ENCODE measurements around the gene BRF1. TPM values are rescaled to one million over a fixed set of nuclear protein-coding genes. Genes with fewer than 3 reads are reported as not detected.

The BRF1 gene
- total and polyA plus RNA-seq, 2 of the 8 experiments (the other 6 are each of a cell fraction or from before 2014, with no cell fraction given) = 7.7 to 18.3 TPM

DNA sequence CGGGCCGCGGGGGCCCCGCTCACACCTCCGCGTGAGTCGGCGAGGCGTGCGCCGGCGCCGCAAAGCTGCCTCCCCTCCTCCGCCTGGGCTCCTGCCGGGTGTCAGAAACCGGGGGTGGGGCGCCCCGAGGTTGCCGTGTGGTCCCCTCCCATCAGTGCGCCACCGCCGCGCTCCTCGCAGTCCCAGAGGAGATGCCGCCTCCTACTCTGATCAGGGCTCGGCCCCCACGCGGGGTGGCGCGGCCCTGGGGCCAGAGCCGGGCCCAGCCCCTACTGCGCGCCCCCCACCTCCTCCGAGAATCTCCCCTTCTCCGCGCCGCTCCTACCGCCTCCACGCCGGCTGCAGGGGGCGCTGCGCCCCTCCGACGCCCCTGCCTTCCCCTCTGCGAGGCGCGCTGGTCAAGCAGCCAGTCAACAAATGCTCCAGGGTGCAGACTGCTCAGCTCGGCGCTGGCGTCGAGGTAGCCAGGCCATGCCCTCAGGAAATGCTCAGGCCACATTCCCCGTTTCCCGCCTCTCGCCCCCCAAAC is 131.8 kb downstream of the BRF1 start:
- no peaks in the 10 kb centered on the region for H3K36me3 ChIP-seq (ENCODE audit: control insufficient read depth in 2 of 4, insufficient read depth in 4 of 4, low read length in 3 of 4)
- H2BK20ac ChIP-seq (ENCODE audit: low read length) = no peak overlapping the region
- no peaks in the 10 kb centered on the region for H3K79me2 ChIP-seq (ENCODE audit: control insufficient read depth in 1 of 2, insufficient read depth in 2 of 2, low read length in 2 of 2)
- H3K79me1 ChIP-seq (ENCODE audit: low read depth, low read length) = peaks cover 2% of the 10 kb centered on the region; the same call in 1 of the 2 replicates
- H3K23ac ChIP-seq (ENCODE audit: insufficient read length) = no peak overlapping the region
- peaks cover 9 to 26% (median 18%) of the 10 kb centered on the region in 4 experiments for H3K27me3 ChIP-seq (replicated peaks in 1 of 4; ENCODE audit: control insufficient read depth in 3 of 4, extremely low read depth in 1 of 4, insufficient read depth in 3 of 4, low read length in 3 of 4)
- no peak overlapping the region for H3K56ac ChIP-seq (replicated peaks; ENCODE audit: insufficient read length, low read depth, low read length)
- peaks cover 0 to 6% (median 3%) of the 10 kb centered on the region in 4 experiments; a peak in 6 of 7 replicates for H3K4me1 ChIP-seq (replicated peaks in 1 of 4; ENCODE audit: control insufficient read depth in 3 of 4, insufficient read depth in 4 of 4, low read length in 3 of 4)
- no peak for FAIRE-seq
- no peak overlapping the region; the same call in 1 of the 2 replicates for H3K18ac ChIP-seq (ENCODE audit: extremely low read depth, low read length)
- peak overlapping the region; percentile 41 to 75 for H3K4me2 ChIP-seq (ENCODE audit: insufficient read depth in 1 of 2, low read depth in 2 of 2, low read length in 2 of 2)
- no peak overlapping the region for H2BK15ac ChIP-seq (ENCODE audit: low read length)
- no peak overlapping the region for H2AK5ac ChIP-seq (ENCODE audit: low read depth, low read length)
- H4K91ac ChIP-seq (replicated peaks; ENCODE audit: insufficient read length, low read length) = no peak overlapping the region
- H2BK12ac ChIP-seq (ENCODE audit: low read depth, low read length) = no peak overlapping the region
- H2BK120ac ChIP-seq (replicated peaks; ENCODE audit: low read depth, low read length) = no peak overlapping the region
- ChIA-PET CTCF (ENCODE audit: partially characterized antibody) (interaction anchor here (0.6 to 4.7 kb wide), 17 partner anchors 10 to 183 kb away, joined by 3 to 27 read pairs (median 4); partner anchors contain the start of genes CDCA4 and PACS2), POLR2A (ENCODE audit: partially characterized antibody) (interaction anchor here (1.2 to 1.9 kb wide), 3 partner anchors 9 to 31 kb away, joined by 3 to 6 read pairs (median 4); no protein-coding TSS in a partner anchor)
- H2BK5ac ChIP-seq (ENCODE audit: low read depth, low read length) = no peak overlapping the region
- peaks cover 4% of the 10 kb centered on the region; the same call in 1 of the 2 replicates for H3K23me2 ChIP-seq (ENCODE audit: low read depth, low read length)
- H4K5ac ChIP-seq (ENCODE audit: insufficient read length, low read depth, low read length) = no peak overlapping the region
- H3K4me3 ChIP-seq (ENCODE audit: extremely low read depth in 1 of 4, insufficient read depth in 2 of 4, low read depth in 3 of 4, low read length in 4 of 4) = peak overlapping the region; percentile 21 to 56 (median 26); a peak in 6 of 8 replicates
- H2AFZ ChIP-seq (ENCODE audit: low read length) = no peak overlapping the region
- H3K14ac ChIP-seq (ENCODE audit: insufficient read length) = no peak overlapping the region
- H3K9ac ChIP-seq (replicated peaks in 1 of 4; ENCODE audit: extremely low read depth in 1 of 4, low read depth in 3 of 4, low read length in 3 of 4) = no peak overlapping the region
- peak in 1 of 2 experiments; percentile 88 for DNase-seq (ENCODE audit: low read depth in 1 of 2, low spot score in 2 of 2)
- 23% methylated on average over 16 of the region's 54 CpGs; no CpG with 5 or more reads in 1 of the 2 experiments for WGBS, 2 experiments (ENCODE audit: extremely low coverage in 1 of 2, insufficient coverage in 1 of 2, insufficient read length in 1 of 2, insufficient replicate concordance in 2 of 2, low coverage in 1 of 2, low lambda C conversion rate in 2 of 2, missing lambda C conversion rate in 1 of 2)
- H4K8ac ChIP-seq (ENCODE audit: extremely low read depth, insufficient read depth, low read length) = 0 out of 2 replicates have a peak overlapping the region, but pooled peaks have one; percentile 5
- no peaks in the 10 kb centered on the region for H3K9me3 ChIP-seq (ENCODE audit: insufficient read depth in 2 of 2, low read depth in 1 of 2, low read length in 1 of 2)
- H3K4ac ChIP-seq (replicated peaks; ENCODE audit: insufficient read length, low read depth, low read length) = no peak overlapping the region
- H3K27ac ChIP-seq (ENCODE audit: low read depth, low read length) = no peak overlapping the region
- H4K20me1 ChIP-seq (replicated peaks in 1 of 2; ENCODE audit: control insufficient read depth in 1 of 2, insufficient read depth in 2 of 2, low read length in 2 of 2) = peaks cover 7 to 20% of the 10 kb centered on the region in 2 experiments
- TF ChIP-seq, protein P1, sequence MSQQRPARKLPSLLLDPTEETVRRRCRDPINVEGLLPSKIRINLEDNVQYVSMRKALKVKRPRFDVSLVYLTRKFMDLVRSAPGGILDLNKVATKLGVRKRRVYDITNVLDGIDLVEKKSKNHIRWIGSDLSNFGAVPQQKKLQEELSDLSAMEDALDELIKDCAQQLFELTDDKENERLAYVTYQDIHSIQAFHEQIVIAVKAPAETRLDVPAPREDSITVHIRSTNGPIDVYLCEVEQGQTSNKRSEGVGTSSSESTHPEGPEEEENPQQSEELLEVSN (IDR thresholded peaks at IDR 0.05) = peak; percentile 93
- TF ChIP-seq CREB1 (IDR thresholded peaks at IDR 0.05) (peak; percentile 63; the same call in 1 of the 2 replicates), GABPA (IDR thresholded peaks at IDR 0.05; ENCODE audit: borderline replicate concordance, insufficient read depth, low read length) (peak; percentile 77; the same call in 1 of the 2 replicates), EP300 (IDR thresholded peaks at IDR 0.05; ENCODE audit: borderline replicate concordance in 1 of 2, low read depth in 2 of 2, low read length in 2 of 2) (peak in 1 of 2 experiments; percentile 19; a peak in 1 of 3 replicates), TEAD4 (IDR thresholded peaks at IDR 0.05; ENCODE audit: low read depth, low read length) (0 out of 2 replicates have a peak, but pooled peaks have one; percentile 12)
